SK-N-MC (cell line): ENCODE data around the gene IRS1.

Experiments used
- FOXP2 ChIP-seq: optimal IDR thresholded peaks from 2 replicates; pipeline ENCODE3; 2011; ENCODE audit warnings: mild to moderate bottlenecking, moderate library complexity; ENCODE audit not compliant: insufficient read depth; ENCODE audit errors: extremely low read length, control extremely low read depth
- POLR2AphosphoS5 ChIP-seq: IDR thresholded peaks from 2 replicates; pipeline ENCODE4 v1.6.1; 2012; ENCODE audit warnings: mild to moderate bottlenecking, low read depth, low read length, borderline replicate concordance

- TF ChIP-seq POLR2AphosphoS5 (no peak), FOXP2 (no peak)
Measured at GRCh38 chr2:226683196-226683595, 116.4 kb downstream of the IRS1 start.
